ENCODE data around the gene HHAT.

The HHAT gene

DNA sequence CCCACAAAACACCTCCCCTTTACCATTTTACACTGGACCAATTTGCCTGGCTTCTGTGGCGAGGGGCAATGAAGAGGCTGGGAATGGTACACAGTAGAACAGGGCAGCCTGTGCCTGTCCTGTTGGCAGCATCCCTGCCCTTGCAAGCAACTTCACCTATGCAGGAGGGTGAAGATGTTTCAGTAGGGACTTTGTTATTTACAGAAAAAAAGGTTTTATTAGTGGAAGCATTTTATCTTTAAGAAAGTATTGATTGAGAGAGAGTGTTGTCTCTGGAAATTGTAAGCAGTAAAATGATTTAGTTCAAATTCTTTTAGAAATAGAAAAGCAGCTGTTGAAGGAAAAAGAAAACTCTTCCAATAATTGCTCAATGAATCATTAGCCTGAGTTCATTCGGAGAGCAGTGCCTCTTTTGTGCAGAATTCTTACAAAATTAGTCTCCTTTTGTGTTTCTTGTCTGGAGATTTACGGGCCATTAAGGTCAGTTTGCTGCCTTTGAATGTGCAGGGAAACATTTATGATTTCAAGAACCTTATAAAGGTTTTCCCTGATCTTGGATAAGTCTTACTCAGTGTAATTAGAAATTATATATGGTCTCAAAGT lies 49.1 kb downstream of the HHAT start:
- H3F3A ChIP-seq (ENCODE audit: insufficient read depth, low read length), result no peaks in the 10 kb centered on the region
- H3K4me3 ChIP-seq (ENCODE audit: low read depth, low read length, poor library complexity, severe bottlenecking), result no peak overlapping the region
- no peak overlapping the region for H3K27ac ChIP-seq (ENCODE audit: low read depth, low read length, poor library complexity, severe bottlenecking)
- no peaks in the 10 kb centered on the region for H3K27me3 ChIP-seq (ENCODE audit: insufficient read depth, low read length)
- no peaks in the 10 kb centered on the region for H3K79me2 ChIP-seq (ENCODE audit: insufficient read depth, low read length)
- no peaks in the 10 kb centered on the region for H3K36me3 ChIP-seq (ENCODE audit: insufficient read depth, low read length)
- TF ChIP-seq, protein P1, sequence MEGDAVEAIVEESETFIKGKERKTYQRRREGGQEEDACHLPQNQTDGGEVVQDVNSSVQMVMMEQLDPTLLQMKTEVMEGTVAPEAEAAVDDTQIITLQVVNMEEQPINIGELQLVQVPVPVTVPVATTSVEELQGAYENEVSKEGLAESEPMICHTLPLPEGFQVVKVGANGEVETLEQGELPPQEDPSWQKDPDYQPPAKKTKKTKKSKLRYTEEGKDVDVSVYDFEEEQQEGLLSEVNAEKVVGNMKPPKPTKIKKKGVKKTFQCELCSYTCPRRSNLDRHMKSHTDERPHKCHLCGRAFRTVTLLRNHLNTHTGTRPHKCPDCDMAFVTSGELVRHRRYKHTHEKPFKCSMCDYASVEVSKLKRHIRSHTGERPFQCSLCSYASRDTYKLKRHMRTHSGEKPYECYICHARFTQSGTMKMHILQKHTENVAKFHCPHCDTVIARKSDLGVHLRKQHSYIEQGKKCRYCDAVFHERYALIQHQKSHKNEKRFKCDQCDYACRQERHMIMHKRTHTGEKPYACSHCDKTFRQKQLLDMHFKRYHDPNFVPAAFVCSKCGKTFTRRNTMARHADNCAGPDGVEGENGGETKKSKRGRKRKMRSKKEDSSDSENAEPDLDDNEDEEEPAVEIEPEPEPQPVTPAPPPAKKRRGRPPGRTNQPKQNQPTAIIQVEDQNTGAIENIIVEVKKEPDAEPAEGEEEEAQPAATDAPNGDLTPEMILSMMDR (IDR thresholded peaks at IDR 0.05; ENCODE audit: low read length), result no peak
- no peak for TF ChIP-seq EZH2 (IDR thresholded peaks at IDR 0.05; ENCODE audit: borderline replicate concordance, low read length)
- H3K4me1 ChIP-seq (ENCODE audit: insufficient read depth, low read length, severe bottlenecking), result no peaks in the 10 kb centered on the region
- H3K9me2 ChIP-seq (ENCODE audit: low read depth, low read length), result no peaks in the 10 kb centered on the region
- no peaks in the 10 kb centered on the region for H3K9me3 ChIP-seq (ENCODE audit: low read length)
- H3K9ac ChIP-seq (ENCODE audit: low read length), result no peak overlapping the region
- H2AFZ ChIP-seq (ENCODE audit: low read length), result no peak overlapping the region
- no peak overlapping the region for H3K4me2 ChIP-seq (ENCODE audit: low read length)
- H4K20me1 ChIP-seq (ENCODE audit: insufficient read depth, low read length), result no peaks in the 10 kb centered on the region

DNA sequence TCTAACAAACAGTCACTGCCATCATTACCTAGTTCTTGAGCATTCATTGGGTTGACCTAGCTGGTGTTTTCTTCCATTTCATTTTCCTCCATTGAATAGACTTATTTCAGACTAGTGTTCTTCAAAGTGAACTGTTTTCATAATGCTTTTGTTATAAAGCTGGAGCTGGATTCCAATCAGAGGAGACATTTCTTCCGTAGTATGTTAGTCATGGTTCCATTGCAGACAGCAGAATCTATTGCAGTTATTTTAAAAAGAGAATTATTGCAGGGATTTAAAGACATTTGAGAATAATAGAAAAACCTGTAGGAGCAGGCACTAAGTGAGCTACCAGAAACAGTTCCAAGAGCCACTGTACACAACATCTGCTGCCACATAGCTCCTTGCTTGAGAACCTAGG lies 50.0 kb downstream of the HHAT start:
- Histone ChIP-seq H3K36me3 (ENCODE audit: insufficient read depth, low read length) (no peaks in the 10 kb centered on the region), H3K27ac (ENCODE audit: low read depth, low read length, poor library complexity, severe bottlenecking) (no peak overlapping the region), H3K4me3 (ENCODE audit: low read depth, low read length, poor library complexity, severe bottlenecking) (no peak overlapping the region), H4K20me1 (ENCODE audit: insufficient read depth, low read length) (no peaks in the 10 kb centered on the region), H3F3A (ENCODE audit: insufficient read depth, low read length) (no peaks in the 10 kb centered on the region), H3K4me2 (ENCODE audit: low read length) (no peak overlapping the region), H3K79me2 (ENCODE audit: insufficient read depth, low read length) (no peaks in the 10 kb centered on the region), H3K9me2 (ENCODE audit: low read depth, low read length) (no peaks in the 10 kb centered on the region), H2AFZ (ENCODE audit: low read length) (no peak overlapping the region), H3K9me3 (ENCODE audit: low read length) (no peaks in the 10 kb centered on the region), H3K4me1 (ENCODE audit: insufficient read depth, low read length, severe bottlenecking) (no peaks in the 10 kb centered on the region), H3K27me3 (ENCODE audit: insufficient read depth, low read length) (no peaks in the 10 kb centered on the region), H3K9ac (ENCODE audit: low read length) (no peak overlapping the region)
- TF ChIP-seq EZH2 (IDR thresholded peaks at IDR 0.05; ENCODE audit: borderline replicate concordance, low read length), result no peak
- TF ChIP-seq, protein P1 (IDR thresholded peaks at IDR 0.05; ENCODE audit: low read length), result no peak

- Histone ChIP-seq H2AFZ (ENCODE audit: low read length) (no peak overlapping the region), H3K4me3 (ENCODE audit: low read depth, low read length, poor library complexity, severe bottlenecking) (no peak overlapping the region), H3K9me3 (ENCODE audit: low read length) (no peaks in the 10 kb centered on the region), H3K4me2 (ENCODE audit: low read length) (no peak overlapping the region), H3K79me2 (ENCODE audit: insufficient read depth, low read length) (no peaks in the 10 kb centered on the region), H4K20me1 (ENCODE audit: insufficient read depth, low read length) (no peaks in the 10 kb centered on the region), H3K4me1 (ENCODE audit: insufficient read depth, low read length, severe bottlenecking) (no peaks in the 10 kb centered on the region), H3F3A (ENCODE audit: insufficient read depth, low read length) (no peaks in the 10 kb centered on the region), H3K9me2 (ENCODE audit: low read depth, low read length) (no peaks in the 10 kb centered on the region), H3K27ac (ENCODE audit: low read depth, low read length, poor library complexity, severe bottlenecking) (no peak overlapping the region), H3K27me3 (ENCODE audit: insufficient read depth, low read length) (no peaks in the 10 kb centered on the region), H3K9ac (ENCODE audit: low read length) (no peak overlapping the region), H3K36me3 (ENCODE audit: insufficient read depth, low read length) (no peaks in the 10 kb centered on the region)
- TF ChIP-seq, protein P1 (IDR thresholded peaks at IDR 0.05; ENCODE audit: low read length), result no peak
These were observed 53.2 kb downstream of the HHAT start for GRCh38 chr1:210381934-210382333.

Data from OCI-LY1 (cell line).